IMR-90 (cell line): ENCODE measurements around the gene PIP5K1C. TPM values are rescaled to one million over a fixed set of nuclear protein-coding genes. Genes with fewer than 3 reads are reported as not detected.

ENCODE experiments used
- ATAC-seq: fragments of 200-7000 bp; cut with Tn5 transposase; 2 replicates; pipeline ENCODE4 v1.9.1; 2020; ENCODE audit warnings: low read depth, mild to moderate bottlenecking, moderate library complexity
- BruUV-seq: library from RNA; stranded (reverse); fragments of 400-500 nt; replicated peaks from 2 replicates; lab custom pipeline; 2021; lab: Mats Ljungman, UMichigan
- CTCF ChIA-PET: fragments of 300-600 bp; formaldehyde crosslinking; extraction: SDS; loops from one replicate; lab custom pipeline; 2021; ENCODE audit warnings: antibody characterized with exemption; lab: Yijun Ruan, JAX
- POLR2A ChIA-PET: fragments of 300-600 bp; sonication (Branson Sonifier 250); formaldehyde crosslinking; loops from one replicate; lab custom pipeline; 2022; ENCODE audit warnings: antibody characterized with exemption; ENCODE audit not compliant: unreplicated experiment; lab: Charles Lee
- DNase-seq: peaks from one replicate; pipeline ENCODE4 v3.0.0; 2013
- H2AFZ ChIP-seq: replicated peaks from 2 replicates; pipeline ENCODE3; 2013; ENCODE audit warnings: low read length, mild to moderate bottlenecking; ENCODE audit not compliant: poor library complexity
- H2AK5ac ChIP-seq: 2 replicates; pipeline ENCODE4 v1.6.1; 2013; ENCODE audit warnings: low read depth, low read length, inconsistent platforms
- H2AK9ac ChIP-seq: replicated peaks from 2 replicates; pipeline ENCODE3; 2013; ENCODE audit warnings: mild to moderate bottlenecking, low read depth, low read length, moderate library complexity; ENCODE audit not compliant: poor library complexity
- H2BK120ac ChIP-seq: 2 replicates; pipeline ENCODE4 v1.6.1; 2013; ENCODE audit warnings: low read depth, low read length, inconsistent platforms
- H2BK15ac ChIP-seq: 3 replicates; pipeline ENCODE4 v1.6.1; 2013; ENCODE audit warnings: low read depth, low read length, inconsistent platforms
- H2BK20ac ChIP-seq: 2 replicates; pipeline ENCODE4 v1.6.1; 2013; ENCODE audit warnings: low read depth, mild to moderate bottlenecking, inconsistent platforms, low read length, moderate library complexity
- H2BK5ac ChIP-seq: 2 replicates; pipeline ENCODE4 v1.6.1; 2013; ENCODE audit warnings: mild to moderate bottlenecking, low read depth, low read length, inconsistent platforms; ENCODE audit not compliant: poor library complexity, severe bottlenecking
- H3K14ac ChIP-seq: replicated peaks from 2 replicates; pipeline ENCODE4 v1.6.1; 2013; ENCODE audit warnings: low read depth, low read length, inconsistent platforms
- H3K18ac ChIP-seq: 2 replicates; pipeline ENCODE4 v1.6.1; 2013; ENCODE audit warnings: low read depth, low read length, control low read depth
- H3K23ac ChIP-seq: 2 replicates; pipeline ENCODE4 v1.6.1; 2013; ENCODE audit warnings: low read depth, low read length, inconsistent platforms
- H3K27ac ChIP-seq: 2 replicates; pipeline ENCODE4 v1.5.1; 2013; ENCODE audit warnings: mild to moderate bottlenecking, control low read depth, low read length; ENCODE audit not compliant: insufficient read depth
- H3K27me3 ChIP-seq: 2 replicates; pipeline ENCODE4 v1.6.1; 2013; ENCODE audit warnings: low read length; ENCODE audit not compliant: control insufficient read depth, insufficient read depth
- H3K36me3 ChIP-seq: 2 replicates; pipeline ENCODE4 v1.6.1; 2013; ENCODE audit warnings: low read length, mixed read lengths; ENCODE audit not compliant: control insufficient read depth, insufficient read depth
- H3K4ac ChIP-seq: 2 replicates; pipeline ENCODE4 v1.6.1; 2013; ENCODE audit warnings: low read depth, low read length, inconsistent platforms
- H3K4me1 ChIP-seq: 2 replicates; pipeline ENCODE4 v1.6.1; 2013; ENCODE audit warnings: low read length, mixed read lengths; ENCODE audit not compliant: control insufficient read depth, insufficient read depth
- H3K4me2 ChIP-seq: 2 replicates; pipeline ENCODE4 v1.6.1; 2013; ENCODE audit warnings: low read depth, mild to moderate bottlenecking, control low read depth, low read length, moderate library complexity
- H3K4me3 ChIP-seq: 2 replicates; pipeline ENCODE4 v1.5.1; 2013; ENCODE audit warnings: low read depth, mild to moderate bottlenecking, control low read depth, low read length, moderate library complexity; ENCODE audit not compliant: insufficient read depth
- H3K56ac ChIP-seq: 2 replicates; pipeline ENCODE4 v1.6.1; 2013; ENCODE audit warnings: low read length, inconsistent platforms; ENCODE audit not compliant: insufficient read depth; ENCODE audit errors: extremely low read depth
- H3K79me1 ChIP-seq, 2 experiments: 2 replicates each; pipeline ENCODE4 v1.6.1; 2013; ENCODE audit warnings: low read length in 2 of 2, inconsistent platforms in 1 of 2, low read depth in 1 of 2
- H3K9ac ChIP-seq: 2 replicates; pipeline ENCODE4 v1.6.1; 2013; ENCODE audit warnings: low read depth, low read length, control low read depth
- H3K9me1 ChIP-seq: 2 replicates; pipeline ENCODE4 v1.6.1; 2013; ENCODE audit warnings: low read length, inconsistent platforms; ENCODE audit not compliant: insufficient read depth
- H3K9me3 ChIP-seq: 2 replicates; pipeline ENCODE4 v1.6.1; 2013; ENCODE audit warnings: low read length; ENCODE audit not compliant: control insufficient read depth, insufficient read depth
- H4K20me1 ChIP-seq: 2 replicates; pipeline ENCODE4 v1.6.1; 2013; ENCODE audit warnings: low read length, inconsistent platforms; ENCODE audit not compliant: insufficient read depth
- H4K5ac ChIP-seq: 2 replicates; pipeline ENCODE4 v1.6.1; 2013; ENCODE audit warnings: mild to moderate bottlenecking, low read depth, low read length, control low read depth
- H4K8ac ChIP-seq, 2 experiments: 2 replicates each; pipeline ENCODE4 v1.6.1; 2013; ENCODE audit warnings: low read depth in 2 of 2, low read length in 2 of 2, control low read depth in 1 of 2, inconsistent platforms in 1 of 2
- H4K91ac ChIP-seq: 2 replicates; pipeline ENCODE4 v1.6.1; 2013; ENCODE audit warnings: low read depth, low read length, inconsistent platforms; ENCODE audit not compliant: insufficient read depth
- BHLHE40 ChIP-seq: fragments of 150-350 bp; IDR thresholded peaks from 2 replicates; pipeline ENCODE4 v1.6.1; 2016; ENCODE audit warnings: mild to moderate bottlenecking, low read depth, low read length
- NFE2L2 ChIP-seq: fragments of 150-350 bp; IDR thresholded peaks from 2 replicates; pipeline ENCODE4 v1.6.1; 2016; ENCODE audit warnings: low read depth, mild to moderate bottlenecking, low read length
- RAD21 ChIP-seq: IDR thresholded peaks from 2 replicates; pipeline ENCODE4 v1.6.1; 2012; ENCODE audit warnings: low read length, improper control_type of control experiment
- WGBS, 2 experiments: methylation state at CpG; one replicate each; pipeline versions ENCODE4 v1.1.5 to v1.1.7; 2013; ENCODE audit warnings: missing lambda C conversion rate in 2 of 2; ENCODE audit not compliant: insufficient read length in 1 of 2; ENCODE audit errors: extremely low coverage in 2 of 2; 5-methylcytosine and 5-hydroxymethylcytosine counted together
- dilution Hi-C: fragments of 300-500 bp; cut with HindIII; formaldehyde crosslinking; loops from one replicate; pipeline ENCODE4 v1.14.3; 2018; ENCODE audit warnings: low sequenced_read_pairs; ENCODE audit not compliant: unreplicated experiment
- in situ Hi-C: fragments of 300-500 bp; cut with MboI; formaldehyde crosslinking; loops from 3 replicates; pipeline ENCODE4 v1.14.3; 2019; ENCODE audit warnings: low sequenced_read_pairs, inconsistent platforms, mixed read lengths
- intact Hi-C: fragments of 100-400 bp; cut with micrococcal nuclease; formaldehyde crosslinking; loops from 2 replicates; pipeline ENCODE4 v1.10.0; 2022
- polyA plus RNA-seq, 3 experiments: library from polyadenylated mRNA; depleted of rRNA; stranded (reverse); fragments of >200 nt; gene quantifications; 2 replicates each; pipeline ENCODE4 v1.2.3, GENCODE V29; 2012; ENCODE audit warnings: low replicate concordance in 1 of 3
- total RNA-seq: library from RNA; depleted of rRNA; stranded (reverse); fragments of >200 nt; gene quantifications from 2 replicates; pipeline ENCODE4 v1.2.3, GENCODE V29; 2012

PIP5K1C gene
- total and polyA plus RNA-seq, 2 of the 4 experiments (the other 2 are of a cell fraction): 13.6 to 23.3 TPM

DNA sequence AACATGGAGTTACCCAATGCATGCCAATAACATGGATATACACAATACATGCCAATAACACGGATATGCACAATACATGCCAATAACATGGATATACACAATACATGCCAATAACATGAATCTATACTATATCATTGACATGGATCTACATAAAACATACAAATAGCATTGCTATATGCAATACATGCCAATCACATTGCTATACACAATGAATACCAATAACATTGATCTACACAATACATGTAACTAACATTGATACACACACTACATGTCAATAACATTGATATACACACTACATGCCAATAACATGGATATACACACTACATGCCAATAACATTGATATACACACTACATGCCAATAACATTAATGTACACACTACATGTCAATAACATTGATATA, 932 bp upstream of the PIP5K1C start:
- in situ Hi-C loops: loop anchor here (5.0 kb wide), 1 partner anchor 34 kb away; no protein-coding TSS in a partner anchor

More for the DNA sequence above, 932 bp upstream of the PIP5K1C start:
- H3K4me2 ChIP-seq: no peak overlapping the region
- H3K9me3 ChIP-seq: no peaks in the 10 kb centered on the region
- no peak overlapping the region for H3K4ac ChIP-seq
- H2BK120ac ChIP-seq: no peak overlapping the region
- ChIA-PET CTCF (no interaction called here), POLR2A (no interaction called here)
- no peak overlapping the region for H3K18ac ChIP-seq
- H4K20me1 ChIP-seq: peaks cover 36% of the 10 kb centered on the region
- H4K8ac ChIP-seq: no peak overlapping the region
- H3K36me3 ChIP-seq: no peaks in the 10 kb centered on the region
- TF ChIP-seq BHLHE40: no peak
- TF ChIP-seq NFE2L2: no peak
- no peak for TF ChIP-seq RAD21
- peaks cover 0 to 30% of the 10 kb centered on the region in 2 experiments; a peak in 3 of 4 replicates for H3K79me1 ChIP-seq
- H2AK5ac ChIP-seq: no peak overlapping the region
- no CpG with 5 or more reads among the region's 1 CpG for WGBS, 2 experiments
- H3K4me1 ChIP-seq: peaks cover 8% of the 10 kb centered on the region; the same call in 1 of the 2 replicates
- no peak overlapping the region for H3K23ac ChIP-seq
- no peak for DNase-seq
- H4K5ac ChIP-seq: no peak overlapping the region
- peaks cover 2% of the 10 kb centered on the region; the same call in 1 of the 2 replicates for H3K27me3 ChIP-seq
- H2BK15ac ChIP-seq: no peak overlapping the region
- ATAC-seq: no peak
- dilution Hi-C loops: no loop called here
- no peak overlapping the region for H2BK20ac ChIP-seq
- intact Hi-C loops: loop anchor here (10.0 kb wide), 1 partner anchor 376 kb away; no protein-coding TSS in a partner anchor
- H2AK9ac ChIP-seq: no peak overlapping the region
- 0 out of 2 replicates have a peak, but pooled peaks cover 9% of the 10 kb centered on the region for H3K9me1 ChIP-seq
- H3K14ac ChIP-seq: no peak overlapping the region
- H3K4me3 ChIP-seq: no peak overlapping the region
- no peak overlapping the region for H3K9ac ChIP-seq
- no peak overlapping the region for H3K27ac ChIP-seq
- H2AFZ ChIP-seq: no peak overlapping the region
- H2BK5ac ChIP-seq: no peak overlapping the region
- H3K56ac ChIP-seq: no peak overlapping the region
- no TSS peak for BruUV-seq
- no peak overlapping the region for H4K91ac ChIP-seq
